CD4-positive, alpha-beta T cell (primary cell): Measurements from ENCODE around the gene SEL1L3. TPM values are rescaled to one million over a fixed set of nuclear protein-coding genes. Genes with fewer than 3 reads are reported as not detected.

Experiments
- ATAC-seq: fragments of 200-7000 bp; cut with Tn5 transposase; one replicate; pipeline ENCODE4 v1.10.0; 2022; ENCODE audit warnings: mild to moderate bottlenecking; ENCODE audit not compliant: poor library complexity
- CTCF ChIA-PET: fragments of 350-600 bp; sonication (Branson Sonifier 250); formaldehyde crosslinking; loops from one replicate; lab custom pipeline; 2021; ENCODE audit warnings: antibody characterized with exemption, inconsistent platforms; lab: Charles Lee
- POLR2A ChIA-PET: fragments of 350-600 bp; sonication (Branson Sonifier 250); formaldehyde crosslinking; loops from one replicate; lab custom pipeline; 2021; ENCODE audit warnings: antibody characterized with exemption, inconsistent platforms; lab: Charles Lee
- DNase-seq, 14 experiments: peaks; one replicate each; pipeline ENCODE4 v3.0.0-alpha.2; 2013 to 2020; ENCODE audit warnings: mixed read lengths in 2 of 14
- H3K27ac ChIP-seq, 2 donors: one replicate each; pipeline versions ENCODE4 v1.5.1 to v1.7.0; 2013; ENCODE audit warnings: low read length in 2 of 2, low read depth in 1 of 2, mild to moderate bottlenecking in 1 of 2
- H3K27me3 ChIP-seq, 2 experiments: 1 replicate in 1 of 2; 2 replicates in 1 of 2; pipeline versions ENCODE4 v1.6.1 to v1.7.0; 2013; ENCODE audit warnings: low read length in 2 of 2, control low read depth in 1 of 2, mild to moderate bottlenecking in 1 of 2, moderate library complexity in 1 of 2; ENCODE audit not compliant: insufficient read depth in 2 of 2, control insufficient read depth in 1 of 2
- H3K36me3 ChIP-seq: one replicate; pipeline ENCODE4 v1.6.1; 2013; ENCODE audit warnings: low read length, control low read depth; ENCODE audit not compliant: insufficient read depth
- H3K4me1 ChIP-seq: one replicate; pipeline ENCODE4 v1.6.1; 2013; ENCODE audit warnings: low read length, control low read depth; ENCODE audit not compliant: insufficient read depth
- H3K4me3 ChIP-seq: one replicate; pipeline ENCODE4 v1.5.1; 2013; ENCODE audit warnings: mild to moderate bottlenecking, low read length, moderate library complexity
- H3K9me3 ChIP-seq, 2 experiments: 1 replicate in 1 of 2; 2 replicates in 1 of 2; pipeline versions ENCODE4 v1.6.1 to v1.7.0; 2013; ENCODE audit warnings: low read length in 2 of 2, mild to moderate bottlenecking in 2 of 2, control low read depth in 1 of 2, moderate library complexity in 1 of 2; ENCODE audit not compliant: control insufficient read depth in 1 of 2, insufficient read depth in 1 of 2
- H3K27ac Mint-ChIP-seq: one replicate; pipeline ENCODE4 v1.8.0; 2020; ENCODE audit warnings: mixed read lengths
- H3K27me3 Mint-ChIP-seq: one replicate; pipeline ENCODE4 v1.8.0; 2021; ENCODE audit warnings: mixed read lengths
- H3K36me3 Mint-ChIP-seq: one replicate; pipeline ENCODE4 v1.8.0; 2021; ENCODE audit warnings: low read depth, mixed read lengths
- H3K4me1 Mint-ChIP-seq: one replicate; pipeline ENCODE4 v1.8.0; 2021; ENCODE audit warnings: low read depth, mixed read lengths
- H3K4me3 Mint-ChIP-seq: one replicate; pipeline ENCODE4 v1.8.0; 2020; ENCODE audit warnings: mild to moderate bottlenecking, mixed read lengths
- H3K9me3 Mint-ChIP-seq: one replicate; pipeline ENCODE4 v1.8.0; 2020; ENCODE audit warnings: mixed read lengths
- CTCF ChIP-seq: fragments of 200-600 bp; IDR thresholded peaks from one replicate; pipeline ENCODE4 v1.8.0; 2022; ENCODE audit warnings: antibody characterized with exemption, mild to moderate bottlenecking
- intact Hi-C, 2 experiments: fragments of 100-400 bp; cut with DNase I in 1 of 2; cut with micrococcal nuclease in 1 of 2; formaldehyde crosslinking; loops; one replicate each; pipeline versions ENCODE4 v1.15.1 to v1.9.0; 2023 to 2025; cut with DNase I, micrococcal nuclease
- total RNA-seq, 174 experiments: library from RNA in 2 of 174; stranded (reverse) in 2 of 174; gene quantifications; one replicate each; pipeline ENCODE4 v1.2.3 and lab custom pipeline; 2021 to 2026

The SEL1L3 gene
- total RNA-seq, 2 experiments from 2014 or later = 34.9 to 36.5 TPM

DNA sequence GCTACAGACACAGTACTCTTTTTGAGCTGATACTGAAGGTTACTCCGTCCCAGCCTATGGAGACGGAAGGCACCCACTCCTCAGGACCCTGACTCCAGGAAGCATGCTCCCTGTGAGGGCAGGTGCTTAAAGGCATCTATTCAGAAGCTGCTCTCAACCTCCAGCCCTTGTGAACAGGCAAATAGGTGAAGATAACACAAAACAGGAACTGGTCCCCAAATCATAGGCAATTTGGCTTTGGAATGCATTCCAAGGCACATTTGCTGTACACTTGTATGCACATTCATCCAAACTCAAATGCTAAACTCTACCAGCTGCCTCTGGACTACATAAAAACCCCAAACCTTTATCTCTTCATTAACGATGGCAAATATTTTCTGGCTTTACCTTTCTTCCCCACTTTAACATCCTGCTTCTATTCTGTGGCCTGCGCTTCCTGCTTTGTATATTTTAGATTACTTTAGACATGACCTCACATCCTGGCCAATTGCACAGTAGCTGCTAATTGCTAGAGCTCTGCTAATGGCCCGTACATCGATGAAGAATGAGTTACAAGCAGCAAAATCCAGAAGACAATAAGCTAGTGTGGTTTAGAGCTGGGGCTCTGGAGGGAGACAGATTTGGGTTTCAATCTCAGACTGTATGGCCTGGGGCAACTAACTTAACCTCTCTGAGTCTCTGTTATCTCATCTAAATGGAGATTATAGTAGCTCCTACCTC is 3.2 kb downstream of the SEL1L3 start:
- no peaks in the 10 kb centered on the region for H3K36me3 ChIP-seq
- ChIA-PET POLR2A (interaction anchor here (0.6 to 5.6 kb wide), 9 partner anchors 10 to 1026 kb away, joined by 3 to 62 read pairs (median 5); partner anchors contain the start of genes RBPJ and SMIM20), CTCF (interaction anchor here (0.6 to 1.5 kb wide), 3 partner anchors 18 to 572 kb away, joined by 3 to 6 read pairs (median 4); partner anchors contain the start of gene SMIM20)
- no peaks in the 10 kb centered on the region for H3K9me3 Mint-ChIP-seq
- peak overlapping the region; percentile 32 for H3K4me3 Mint-ChIP-seq
- peaks cover 5% of the 10 kb centered on the region for H3K36me3 Mint-ChIP-seq
- peak overlapping the region; percentile 62 to 94 for H3K27ac ChIP-seq
- peak overlapping the region; percentile 28 for H3K4me3 ChIP-seq
- H3K4me1 ChIP-seq = peaks cover 66% of the 10 kb centered on the region
- H3K4me1 Mint-ChIP-seq = peaks cover 66% of the 10 kb centered on the region
- no peaks in the 10 kb centered on the region for H3K9me3 ChIP-seq
- H3K27ac Mint-ChIP-seq = peak overlapping the region; percentile 89
- ATAC-seq (peak; percentile 80), DNase-seq (peak in 8 of 14 experiments; percentile 19 to 86 (median 44))
- TF ChIP-seq CTCF = no peak
- no peaks in the 10 kb centered on the region for H3K27me3 Mint-ChIP-seq
- intact Hi-C loops = loop anchor here in 1 of 2 experiments (1.0 to 10.0 kb wide), 3 partner anchors 55 to 1005 kb away; partner anchors contain the start of genes RBPJ, SMIM20 and STIM2
- H3K27me3 ChIP-seq = no peaks in the 10 kb centered on the region

GRCh38 chr4:25857851-25858400 is 4.9 kb downstream of the SEL1L3 start:
- ATAC-seq (no peak), DNase-seq (no peak)
- ChIA-PET CTCF (interaction anchor here (1.4 kb wide), 1 partner anchor 56 kb away, joined by 4 read pairs; the partner anchor contains the start of gene SMIM20), POLR2A (interaction anchor here (5.6 kb wide), 1 partner anchor 56 kb away, joined by 62 read pairs; the partner anchor contains the start of gene SMIM20)
- peaks cover 72% of the 10 kb centered on the region for H3K4me1 Mint-ChIP-seq
- H3K9me3 Mint-ChIP-seq = no peaks in the 10 kb centered on the region
- H3K4me3 Mint-ChIP-seq = no peak overlapping the region
- TF ChIP-seq CTCF = no peak
- peaks cover 66% of the 10 kb centered on the region for H3K4me1 ChIP-seq
- H3K4me3 ChIP-seq = no peak overlapping the region
- intact Hi-C loops = loop anchor here in 1 of 2 experiments (10.0 kb wide), 2 partner anchors 467 to 1007 kb away; partner anchors contain the start of genes RBPJ and STIM2
- H3K27ac Mint-ChIP-seq = peak overlapping the region; percentile 89
- peaks cover 5% of the 10 kb centered on the region for H3K36me3 Mint-ChIP-seq
- no peaks in the 10 kb centered on the region for H3K27me3 Mint-ChIP-seq
- H3K27ac ChIP-seq = no peak overlapping the region
- no peaks in the 10 kb centered on the region for H3K27me3 ChIP-seq
- no peaks in the 10 kb centered on the region for H3K36me3 ChIP-seq
- no peaks in the 10 kb centered on the region for H3K9me3 ChIP-seq

GRCh38 chr4:25857403-25857802 is 5.4 kb downstream of the SEL1L3 start:
- no peak for TF ChIP-seq CTCF
- peaks cover 77% of the 10 kb centered on the region for H3K4me1 Mint-ChIP-seq
- DNase-seq (peak in 2 of 14 experiments; percentile 32 to 37), ATAC-seq (no peak)
- CTCF ChIA-PET = interaction anchor here (1.4 kb wide), 1 partner anchor 56 kb away, joined by 4 read pairs; the partner anchor contains the start of gene SMIM20
- intact Hi-C loops = loop anchor here in 1 of 2 experiments (10.0 kb wide), 2 partner anchors 467 to 1007 kb away; partner anchors contain the start of genes RBPJ and STIM2
- no peaks in the 10 kb centered on the region for H3K9me3 Mint-ChIP-seq
- H3K27me3 Mint-ChIP-seq = no peaks in the 10 kb centered on the region
- Histone ChIP-seq H3K4me3 (no peak overlapping the region), H3K27ac (peak overlapping the region in 1 of 2 donors; percentile 14), H3K9me3 (no peaks in the 10 kb centered on the region), H3K4me1 (peaks cover 66% of the 10 kb centered on the region), H3K36me3 (no peaks in the 10 kb centered on the region), H3K27me3 (no peaks in the 10 kb centered on the region)
- H3K36me3 Mint-ChIP-seq = peaks cover 5% of the 10 kb centered on the region
- H3K4me3 Mint-ChIP-seq = no peak overlapping the region
- H3K27ac Mint-ChIP-seq = peak overlapping the region; percentile 89
- POLR2A ChIA-PET = interaction anchor here (5.6 kb wide), 1 partner anchor 56 kb away, joined by 62 read pairs; the partner anchor contains the start of gene SMIM20
